Measurements from ENCODE around the gene HSF4.
"Not testable (repeated sequence)": the region's sequence is repeated elsewhere in the genome, so short reads cannot be mapped to it uniquely, and the experiment has no call there.

The HSF4 gene

DNA sequence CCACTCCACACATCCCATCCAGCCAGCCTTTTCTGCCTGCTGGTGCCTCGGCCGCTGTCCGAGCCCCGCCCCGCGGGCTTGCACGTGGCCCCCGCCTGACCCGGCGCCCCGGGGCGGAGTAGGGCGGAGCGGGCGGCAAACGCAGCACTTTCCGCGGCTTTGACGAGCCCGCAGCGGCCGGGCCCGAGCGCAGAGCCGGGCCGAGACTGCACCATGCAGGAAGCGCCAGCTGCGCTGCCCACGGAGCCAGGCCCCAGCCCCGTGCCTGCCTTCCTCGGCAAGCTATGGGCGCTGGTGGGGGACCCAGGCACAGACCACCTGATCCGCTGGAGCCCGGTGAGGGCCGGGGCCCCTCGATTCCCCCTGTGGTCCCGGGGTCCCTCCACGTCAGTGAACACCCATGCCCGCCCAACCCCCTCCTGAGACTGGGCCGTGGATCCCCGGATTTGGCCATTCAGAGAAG is at the start of gene HSF4:
TSS of gene HSF4 (plus strand) at position 147 of the 463 bp plus-strand sequence. CDS start at position 214, 67 bp downstream.
- no peak for DNase-seq

- no peak for DNase-seq
Measured at GRCh38 chr16:67114793-67115192, 49.8 kb upstream of the HSF4 start.

DNA sequence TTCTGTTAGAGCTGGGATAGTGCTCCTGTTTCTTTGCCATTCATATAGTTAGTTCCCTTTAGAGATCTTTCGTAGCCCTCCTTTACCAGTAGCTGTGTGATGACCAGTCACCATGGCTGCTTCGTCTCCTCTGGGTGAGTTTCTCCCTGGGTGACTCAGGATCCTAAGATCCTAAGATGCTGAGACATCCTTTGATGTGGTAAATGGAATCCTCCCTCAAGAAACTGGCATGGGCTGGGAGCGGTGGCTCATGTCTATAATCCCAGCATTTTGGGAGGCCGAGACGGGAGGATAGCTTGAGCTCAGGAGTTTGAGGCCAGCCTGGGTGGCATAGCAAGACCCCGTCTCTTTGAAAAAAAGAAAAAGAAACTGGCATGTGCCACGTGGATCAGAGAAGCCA is 48.9 kb upstream of the HSF4 start:
- DNase-seq, result no peak

GRCh38 chr16:67116388-67117311 is 47.9 kb upstream of the HSF4 start:
- DNase-seq, result no peak

DNA sequence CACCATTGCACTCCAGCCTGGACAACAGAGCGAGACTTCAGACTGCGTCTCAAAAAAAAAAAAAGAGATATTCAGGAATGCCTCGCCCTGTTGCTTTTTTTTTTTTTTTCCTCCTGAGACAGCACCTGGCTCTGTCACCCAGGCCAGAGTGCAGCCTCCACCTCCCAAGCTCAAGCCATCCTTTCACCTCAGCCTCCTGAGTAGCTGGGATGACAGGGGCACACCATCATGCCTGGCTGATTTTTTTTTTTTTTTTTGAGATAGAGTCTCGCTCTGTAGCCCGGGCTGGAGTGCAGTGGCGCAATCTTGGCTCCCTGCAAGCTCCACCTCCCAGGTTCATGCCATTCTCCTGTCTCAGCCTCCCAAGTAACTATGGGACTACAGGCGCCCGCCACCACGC is 46.8 kb upstream of the HSF4 start:
- DNase-seq, result no peak

- DNase-seq, result no peak
Measured at GRCh38 chr16:67120025-67120424, 44.5 kb upstream of the HSF4 start.

GRCh38 chr16:67122799-67123198 is 41.7 kb upstream of the HSF4 start:
- DNase-seq, result not testable (repeated sequence)

- DNase-seq, result no peak
Measured at GRCh38 chr16:67128417-67128816, 36.1 kb upstream of the HSF4 start.

DNA sequence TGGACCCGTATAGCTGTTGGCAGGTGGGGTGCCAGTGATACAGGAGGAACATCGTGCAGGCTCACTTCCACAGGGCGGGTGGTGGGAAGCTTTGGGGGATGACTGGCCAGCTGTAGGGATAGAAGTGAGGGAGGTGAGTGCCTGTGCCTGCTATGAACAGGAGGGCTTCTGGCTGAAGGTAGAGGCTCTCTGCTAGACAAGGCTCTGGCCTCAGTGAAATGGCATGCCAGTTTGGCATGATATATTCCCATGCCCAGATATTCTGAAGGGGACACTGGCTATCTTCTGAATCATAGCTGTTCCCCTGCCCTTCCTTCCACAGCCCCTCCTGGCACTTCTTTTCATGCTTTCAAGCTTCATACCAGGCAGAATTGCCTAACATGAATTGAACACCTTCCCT is 35.7 kb upstream of the HSF4 start:
- DNase-seq, result no peak

DNA sequence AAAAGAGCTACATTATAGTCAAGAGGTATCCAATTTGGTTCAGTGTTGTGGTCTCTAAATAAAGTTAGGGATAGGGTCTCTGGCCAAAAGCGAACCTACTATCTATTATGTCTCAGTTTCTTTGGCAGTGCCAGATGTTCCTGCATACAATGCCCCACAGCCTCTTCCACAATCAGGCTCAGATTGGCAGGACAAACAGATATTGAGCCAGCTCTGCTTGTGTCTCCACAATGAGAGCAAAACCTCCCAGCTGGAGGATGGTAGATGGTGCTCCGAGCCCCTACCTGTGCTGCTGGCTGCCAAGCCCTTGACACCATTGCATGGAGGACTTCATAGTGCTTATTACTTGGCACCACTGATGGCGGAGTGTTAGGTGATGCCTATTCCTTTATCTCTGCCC is 35.1 kb upstream of the HSF4 start:
- DNase-seq, result no peak

GRCh38 chr16:67137605-67138004 is 26.9 kb upstream of the HSF4 start:
- no peak for DNase-seq

- no peak for DNase-seq
Measured at GRCh38 chr16:67141391-67141790, 23.2 kb upstream of the HSF4 start.

DNA sequence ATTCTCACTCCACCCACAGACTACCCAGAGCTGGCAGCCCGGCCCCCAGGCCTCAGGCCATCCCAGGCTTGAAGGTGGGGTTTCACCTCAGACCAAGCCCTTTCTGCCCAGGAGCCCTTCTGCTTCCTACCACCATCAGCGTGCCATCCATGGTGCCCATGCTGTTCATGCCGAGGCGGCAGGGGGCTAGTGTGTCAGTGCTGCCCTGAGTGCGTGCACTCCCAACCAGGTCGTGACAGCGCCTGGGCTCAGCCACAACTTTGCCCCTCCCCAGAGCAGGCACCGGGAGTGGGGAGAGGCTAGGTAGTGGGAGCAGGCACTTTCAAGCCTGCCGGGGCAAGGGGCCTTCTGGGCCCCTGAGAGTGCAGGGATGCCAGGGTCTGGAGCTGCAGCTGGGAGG is 22.2 kb upstream of the HSF4 start:
- no peak for DNase-seq

DNA sequence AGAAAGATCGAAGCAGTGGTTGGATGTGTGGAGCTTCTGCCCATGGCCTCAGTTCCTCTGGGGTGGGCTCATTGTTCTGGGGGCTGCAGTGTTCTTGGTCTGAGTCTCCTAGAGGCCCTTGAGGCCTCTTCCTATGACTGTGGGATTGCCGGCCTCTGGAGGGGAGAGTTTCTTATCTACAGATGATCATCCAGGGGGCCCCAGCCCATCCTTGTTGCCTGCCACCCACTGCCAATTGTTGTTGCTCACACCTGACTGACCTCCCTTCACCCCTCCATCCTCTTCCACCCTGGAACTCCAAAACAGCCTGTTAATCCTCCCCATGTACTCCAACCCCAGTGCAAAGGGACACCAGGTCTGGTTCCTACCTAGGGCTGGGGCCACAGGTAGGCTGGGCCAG is 19.6 kb upstream of the HSF4 start:
- no peak for DNase-seq

GRCh38 chr16:67145746-67146145 is 18.8 kb upstream of the HSF4 start:
- DNase-seq, result no peak

- no peak for DNase-seq
Measured at GRCh38 chr16:67146523-67147357, 17.8 kb upstream of the HSF4 start.

DNA sequence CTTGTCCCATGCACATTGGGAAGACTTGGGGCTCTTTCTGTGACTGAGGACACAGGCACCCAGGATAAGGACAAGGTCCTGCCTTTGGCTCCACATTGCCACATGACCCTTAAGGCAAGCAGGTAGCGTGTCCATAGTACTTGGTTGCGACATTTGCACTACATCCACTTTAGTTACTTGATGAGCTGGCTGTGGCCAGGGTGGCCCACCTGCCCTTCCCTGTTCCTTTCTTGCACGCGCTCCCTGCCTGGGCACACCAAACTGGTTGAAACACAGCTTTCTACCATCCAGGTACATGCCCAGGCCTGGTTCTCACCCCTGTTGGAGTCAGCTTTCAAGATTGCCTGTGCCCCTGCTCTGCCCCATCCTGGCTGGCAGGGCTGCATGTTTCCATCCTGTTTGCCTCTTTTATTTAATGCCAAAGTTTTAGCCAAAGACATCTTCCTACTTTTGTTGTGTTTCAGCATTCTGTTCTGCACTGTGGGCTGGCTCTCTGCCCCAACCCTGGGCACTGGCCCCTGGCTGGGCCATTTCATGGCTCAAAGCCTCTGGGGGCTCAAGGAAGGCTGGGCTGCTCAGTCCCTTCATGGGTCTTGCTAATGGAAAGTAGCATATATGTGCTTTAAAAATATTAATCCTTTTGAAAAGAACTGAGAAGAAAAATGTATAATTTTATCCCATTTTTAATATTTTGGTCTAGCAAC is 17.0 kb upstream of the HSF4 start:
- no peak for DNase-seq

DNA sequence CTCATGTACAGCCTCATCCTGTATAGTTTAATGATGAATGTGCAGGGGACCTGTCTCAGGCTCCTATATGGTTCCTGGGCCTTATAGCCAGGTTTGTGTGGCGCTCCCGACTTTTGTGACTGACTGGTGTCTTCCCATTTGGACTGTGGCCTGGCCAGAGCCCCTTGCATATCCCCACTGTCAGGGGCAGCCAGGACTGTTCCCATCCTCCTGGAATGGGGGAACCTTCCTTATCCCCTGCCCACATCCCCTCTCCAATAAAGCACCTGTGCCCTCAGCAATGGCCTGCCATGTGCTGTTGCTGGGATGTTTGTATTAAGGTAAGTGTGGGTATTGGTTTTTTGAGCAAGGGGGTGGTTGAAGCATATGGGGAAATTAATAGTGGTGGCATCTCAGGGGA is 16.3 kb upstream of the HSF4 start:
- no peak for DNase-seq

DNA sequence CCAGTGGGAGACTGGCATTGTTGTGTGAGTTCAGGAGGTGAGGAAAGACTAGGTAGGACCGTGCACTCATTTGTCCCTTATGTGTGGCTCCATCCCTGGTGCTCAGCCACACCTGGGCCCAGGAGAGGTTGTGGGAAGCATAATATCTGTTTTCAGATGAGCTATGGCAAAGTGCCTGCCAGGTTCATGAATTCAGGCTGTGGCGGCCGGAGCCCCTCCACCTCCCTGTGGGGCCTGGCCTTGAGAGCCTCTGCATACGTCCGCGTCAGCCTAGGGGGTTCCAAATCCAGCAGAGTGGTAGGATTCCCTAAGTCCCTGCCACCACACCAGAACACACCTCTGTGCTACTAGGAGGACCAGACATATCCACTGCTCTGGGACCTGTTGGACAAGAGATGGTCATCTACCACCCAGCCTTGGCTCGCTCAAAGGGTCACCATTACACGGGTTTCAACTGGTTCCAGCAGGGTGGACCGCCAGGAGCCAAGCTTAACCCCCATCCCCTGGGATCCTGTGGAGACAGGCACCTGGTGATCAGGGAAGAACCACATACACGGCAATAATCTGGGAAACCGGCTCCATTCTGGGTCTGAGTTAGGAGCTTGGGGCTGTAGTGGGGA is 15.8 kb upstream of the HSF4 start:
- DNase-seq, result no peak

DNA sequence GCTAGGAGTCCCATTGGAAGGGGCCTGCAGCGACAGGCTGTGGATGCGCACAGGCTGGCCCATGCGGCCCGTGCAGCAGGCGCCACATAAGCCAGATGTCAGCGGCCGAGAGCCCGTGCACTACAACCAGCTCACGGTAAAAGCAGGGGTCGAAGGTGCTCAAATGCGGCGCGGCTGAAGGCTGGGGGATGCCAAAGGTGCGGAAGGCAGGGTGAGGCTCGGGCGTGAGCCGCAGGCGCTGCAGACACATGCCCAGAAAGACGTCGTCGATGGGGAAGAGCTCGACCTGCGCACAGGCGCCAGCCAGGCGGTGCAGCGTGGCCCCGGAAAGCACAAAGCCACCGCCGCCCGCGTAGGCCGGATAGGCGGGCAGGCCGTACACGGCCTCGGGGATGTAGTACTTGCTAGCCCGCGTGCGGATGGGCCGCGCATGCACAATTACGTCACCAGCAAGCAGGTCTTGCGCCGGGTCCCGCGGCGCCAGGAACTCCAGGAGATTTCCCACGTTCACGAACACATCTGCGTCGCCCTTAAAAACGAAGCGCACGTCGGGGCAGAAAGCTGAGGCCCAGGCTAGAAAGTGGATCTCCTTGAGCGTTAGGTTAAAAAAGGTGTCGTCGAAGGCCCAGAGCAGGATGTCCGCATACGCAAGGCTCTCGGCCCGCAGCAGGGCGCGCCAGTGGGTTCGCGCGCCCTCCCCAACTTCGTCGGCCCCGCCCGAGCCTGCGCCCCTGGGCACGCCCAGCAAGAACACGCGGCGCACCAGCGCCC is 15.1 kb upstream of the HSF4 start:
- no peak for DNase-seq

DNA sequence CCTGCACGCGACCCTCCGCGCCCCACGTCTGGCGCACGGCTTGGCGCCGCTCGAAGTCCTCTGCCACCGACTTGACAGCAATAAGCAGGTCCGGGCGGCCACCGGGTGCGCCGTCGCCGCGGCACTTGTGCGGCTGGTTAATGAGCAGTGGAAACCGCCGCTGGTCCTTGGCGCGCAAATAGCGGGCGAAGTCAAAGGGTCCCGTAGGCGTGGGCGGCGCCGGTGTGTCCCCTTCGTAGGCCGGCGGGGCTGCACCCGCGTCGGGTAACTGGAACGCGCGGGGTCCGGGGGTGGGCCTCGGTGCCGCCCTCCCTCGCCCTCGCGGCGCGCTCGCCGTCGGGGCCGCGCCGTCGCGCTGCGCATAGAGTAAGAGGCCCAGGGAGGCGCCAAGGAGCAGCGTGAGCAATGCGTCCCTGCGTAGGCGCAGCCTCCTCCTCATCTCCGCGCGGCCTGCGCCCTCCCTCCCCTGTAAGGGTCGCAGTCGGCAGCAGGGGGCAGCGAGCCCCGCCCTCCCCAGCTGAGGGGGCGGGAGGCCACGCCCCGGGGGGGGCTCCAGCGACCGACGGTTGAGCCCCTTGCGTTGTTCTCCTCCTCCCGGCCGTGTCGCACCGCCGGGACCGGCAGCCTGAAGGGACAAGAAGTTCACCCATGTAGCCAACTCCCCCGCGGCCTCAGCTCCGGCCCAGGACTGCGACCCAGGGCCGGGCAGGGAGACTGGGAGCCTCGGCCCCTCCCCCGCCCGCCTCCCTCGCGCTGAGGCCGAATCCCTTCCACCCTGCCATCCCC is 14.3 kb upstream of the HSF4 start:
- DNase-seq, result no peak
